LoVo (cell line): ENCODE data around the gene AHCYL1.

ENCODE experiments used
- DNase-seq: peaks from one replicate; pipeline ENCODE4 v3.0.0-alpha.2; 2016; ENCODE audit warnings: low spot score

The AHCYL1 gene

GRCh38 chr1:110062612-110063011 lies 78.0 kb downstream of the AHCYL1 start:
- no peak for DNase-seq

- no peak for DNase-seq
These were observed 79.2 kb downstream of the AHCYL1 start for GRCh38 chr1:110063781-110064180.

- DNase-seq = no peak
These were observed 80.2 kb downstream of the AHCYL1 start for GRCh38 chr1:110064576-110065337.

- DNase-seq = no peak
These were observed 81.3 kb downstream of the AHCYL1 start for GRCh38 chr1:110065841-110066240.

GRCh38 chr1:110067479-110067892 lies 82.9 kb downstream of the AHCYL1 start:
- no peak for DNase-seq

GRCh38 chr1:110067893-110068645 lies 83.5 kb downstream of the AHCYL1 start:
- DNase-seq = no peak

GRCh38 chr1:110068646-110069403 lies 84.3 kb downstream of the AHCYL1 start:
- DNase-seq = no peak

GRCh38 chr1:110069404-110070281 lies 85.1 kb downstream of the AHCYL1 start:
- no peak for DNase-seq

GRCh38 chr1:110070282-110070669 lies 85.7 kb downstream of the AHCYL1 start:
- no peak for DNase-seq

- no peak for DNase-seq
These were observed 86.2 kb downstream of the AHCYL1 start, which contains the start of gene ALX3 for GRCh38 chr1:110070671-110071242. Gene ALX3, minus strand, starts transcription at chr1:110070672. Its CDS starts 60 bp downstream, at chr1:110070612.
